DMS114 treated with DMSO at 0.1 percent for 48 hours (cell line): ENCODE data around the gene PPP3CA.

Experiments used
- DNase-seq: peaks from one replicate; lab custom pipeline; 2025; ENCODE audit not compliant: unreplicated experiment; lab: John Stamatoyannopoulos, UW

Gene PPP3CA

DNA sequence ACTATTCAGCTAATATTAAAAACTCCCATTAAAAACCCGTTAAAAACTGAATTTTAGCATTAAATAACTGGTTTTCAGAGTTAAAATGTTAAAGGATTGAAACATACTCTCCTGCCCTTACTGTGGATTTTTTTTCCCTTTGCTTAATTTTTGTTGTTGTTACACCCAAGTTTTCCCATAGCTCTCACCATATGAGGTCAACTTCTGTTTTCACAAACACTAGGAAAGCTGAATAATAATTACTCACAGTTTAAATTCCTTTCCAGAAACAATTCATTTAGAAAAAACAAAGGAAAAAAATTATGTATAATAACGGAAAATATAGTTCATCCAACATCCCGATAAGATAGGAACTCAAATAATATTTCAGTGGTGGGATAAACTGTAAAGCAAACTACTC, 129.0 kb downstream of the PPP3CA start:
- DNase-seq: no peak

DNA sequence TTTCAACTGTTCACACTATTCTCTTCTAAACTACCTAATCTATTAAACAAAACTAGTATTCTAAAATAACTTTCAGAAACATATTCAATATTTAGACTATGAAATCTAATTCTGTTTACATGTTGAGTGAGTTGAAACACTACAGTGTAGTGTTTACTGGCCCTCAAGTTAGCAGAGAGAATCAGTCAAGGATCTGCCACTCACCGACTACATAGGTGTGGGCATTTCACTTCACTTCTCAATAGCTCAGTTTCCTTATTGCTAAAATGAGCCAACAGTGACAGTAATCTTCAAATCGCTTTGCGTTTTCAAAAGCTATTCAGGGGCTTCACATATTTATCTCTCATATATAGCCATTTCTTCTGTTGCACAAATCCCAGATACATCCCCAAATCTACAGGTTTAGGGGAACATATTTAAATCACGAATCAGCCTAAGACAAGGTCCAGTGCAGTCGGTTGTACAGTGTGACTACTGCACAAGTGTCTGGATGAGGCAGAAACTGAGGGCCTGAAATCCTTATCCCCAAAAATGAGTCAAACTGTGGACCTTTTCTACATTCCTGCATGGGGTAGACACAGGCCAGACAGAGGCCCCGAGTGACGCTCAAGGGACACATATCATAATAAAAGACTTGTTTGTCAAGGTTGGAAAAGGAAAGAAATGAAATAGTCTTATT, 129.8 kb downstream of the PPP3CA start:
- DNase-seq: no peak

DNA sequence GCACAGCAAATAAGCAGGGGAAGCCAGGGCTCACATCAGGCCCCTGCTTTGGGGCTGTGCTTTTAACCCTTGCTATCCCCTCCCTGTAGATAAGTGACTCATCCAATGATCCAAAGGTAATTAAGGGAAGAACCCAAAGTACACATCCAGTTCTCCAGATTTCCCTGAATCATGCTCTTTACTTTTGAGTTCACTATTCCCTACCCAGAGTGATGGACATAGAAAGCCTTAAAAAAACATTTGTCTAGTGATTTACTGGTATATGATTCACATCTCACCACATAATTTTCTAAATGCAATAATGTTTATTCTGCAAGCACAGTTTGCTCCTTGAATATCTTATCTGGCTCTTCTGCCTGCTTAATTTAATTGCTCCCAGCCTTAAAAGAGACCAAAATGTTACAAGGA, 136.2 kb downstream of the PPP3CA start:
- DNase-seq: no peak

DNA sequence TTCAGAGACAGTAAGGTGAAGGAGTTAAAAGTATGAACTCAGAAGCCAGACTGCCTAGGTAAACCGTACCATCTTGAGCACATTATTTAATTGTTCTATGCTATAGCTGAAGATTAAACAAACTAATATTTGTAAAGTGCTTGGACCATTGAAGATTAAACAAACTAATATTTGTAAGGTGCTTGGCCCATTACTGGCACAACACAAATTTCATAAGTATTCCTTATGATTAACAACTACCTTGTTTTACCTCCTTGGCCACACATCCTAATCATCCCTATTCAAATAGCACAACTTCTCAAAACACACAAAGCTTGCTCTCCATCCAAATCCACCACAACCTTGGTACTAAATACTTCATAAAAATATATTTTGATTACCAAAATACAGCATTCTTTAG, 137.0 kb downstream of the PPP3CA start:
- no peak for DNase-seq

DNA sequence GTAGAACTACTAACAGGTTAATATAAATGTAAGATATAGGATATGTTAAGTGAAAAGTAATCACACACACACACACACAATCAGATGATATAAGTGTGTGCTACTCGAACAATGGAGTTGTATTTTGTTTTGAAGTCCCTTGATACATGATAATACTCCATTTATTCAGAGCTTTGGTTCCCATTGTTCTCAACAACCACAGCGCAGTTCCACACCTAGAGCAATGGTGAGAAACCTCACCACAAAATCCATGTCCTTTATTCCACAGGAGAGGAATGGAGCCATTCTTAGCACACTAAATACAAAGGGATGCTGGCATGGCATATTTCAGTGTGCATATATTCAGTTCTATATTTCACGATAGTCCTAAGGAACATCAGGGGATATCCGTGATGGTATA, 139.2 kb downstream of the PPP3CA start:
- DNase-seq: no peak

DNA sequence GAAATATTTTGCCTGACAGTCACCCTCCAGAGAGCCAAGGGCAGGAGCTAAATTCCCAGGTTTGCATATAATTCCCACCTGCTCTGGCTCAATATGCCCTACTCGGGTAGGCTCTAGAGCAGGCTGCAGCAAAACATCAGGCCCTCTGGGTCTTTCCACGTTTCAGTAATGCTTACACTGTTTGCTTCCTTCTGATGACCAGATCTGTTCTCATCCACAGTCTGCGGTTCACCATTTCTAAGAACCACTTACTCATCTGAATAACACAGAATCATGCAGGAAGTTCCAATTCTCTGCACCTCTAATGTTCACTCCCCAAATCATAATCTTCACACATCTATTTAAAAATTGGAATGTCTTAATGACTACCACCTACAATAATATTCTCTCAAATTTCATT, 141.4 kb downstream of the PPP3CA start:
- DNase-seq: no peak

DNA sequence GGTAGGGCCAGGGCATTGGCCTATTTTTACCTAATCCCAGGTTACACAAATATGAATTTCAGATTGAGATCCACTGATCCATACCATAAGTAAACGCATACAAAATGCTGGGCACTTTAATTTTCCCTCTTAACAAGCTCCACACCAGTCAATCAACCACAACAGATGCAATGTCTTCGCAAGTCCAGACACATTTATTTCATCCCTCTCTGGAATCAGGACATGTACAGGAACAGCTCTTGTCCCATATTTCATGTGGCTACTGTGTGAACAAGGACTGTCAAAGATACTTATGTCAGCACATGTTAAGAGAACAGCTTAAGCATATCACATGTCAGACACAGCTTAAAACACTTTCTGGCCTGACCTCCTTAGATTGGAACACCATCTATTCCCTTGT, 145.9 kb downstream of the PPP3CA start:
- DNase-seq: no peak

DNA sequence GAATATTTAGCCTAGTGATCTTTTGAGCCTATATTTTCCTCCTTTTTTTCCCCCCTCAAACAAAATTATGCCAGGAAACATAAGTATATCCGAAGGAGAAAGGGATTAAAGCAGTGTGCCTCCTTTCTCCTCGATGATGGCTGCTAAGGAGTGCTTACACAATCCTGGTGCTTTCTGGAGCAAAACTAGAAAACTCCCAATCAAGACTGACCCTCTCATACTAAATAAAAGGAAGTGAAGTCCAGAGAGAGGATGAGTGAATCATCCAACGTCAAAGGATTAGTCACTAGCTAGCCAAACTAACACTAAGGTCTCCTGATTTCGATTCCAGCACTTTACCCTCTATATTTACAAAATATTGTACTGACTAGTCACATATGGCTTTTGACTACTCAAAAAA, 146.8 kb downstream of the PPP3CA start:
- no peak for DNase-seq

DNA sequence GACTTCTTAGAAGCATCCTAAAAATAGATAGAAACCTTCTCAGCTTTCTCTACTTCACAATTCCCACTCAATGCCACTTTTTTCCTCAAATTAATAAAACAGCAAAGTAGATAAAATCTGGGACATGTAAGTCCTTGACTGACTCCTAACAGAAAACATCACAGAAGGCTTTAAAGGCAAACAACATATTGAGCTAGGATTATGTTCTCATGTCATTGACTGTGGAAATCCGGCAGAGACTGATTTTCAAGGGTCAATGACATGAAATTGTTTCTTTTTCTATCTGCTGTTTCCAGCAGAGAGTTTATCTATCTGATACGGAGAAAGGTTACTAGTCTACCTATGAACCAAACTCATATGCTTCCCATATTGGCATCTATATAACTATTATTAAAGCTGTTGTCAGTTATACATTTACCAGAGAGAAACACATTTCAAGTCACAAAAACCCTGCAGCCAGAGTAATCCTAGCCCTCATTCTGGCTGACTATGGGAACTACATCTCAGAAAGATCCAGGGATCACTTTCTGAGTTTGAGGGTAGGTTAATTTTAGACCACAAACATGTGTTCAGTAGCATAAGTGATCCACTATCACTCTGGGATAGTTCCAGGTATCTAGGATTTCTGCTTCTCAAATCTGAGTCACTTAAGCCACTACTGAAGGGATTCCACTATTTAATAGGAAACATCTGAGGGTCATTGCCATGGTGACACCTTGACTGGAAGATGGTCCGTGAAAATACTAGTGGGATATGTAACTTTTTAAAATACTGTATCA, 147.6 kb downstream of the PPP3CA start:
- no peak for DNase-seq

DNA sequence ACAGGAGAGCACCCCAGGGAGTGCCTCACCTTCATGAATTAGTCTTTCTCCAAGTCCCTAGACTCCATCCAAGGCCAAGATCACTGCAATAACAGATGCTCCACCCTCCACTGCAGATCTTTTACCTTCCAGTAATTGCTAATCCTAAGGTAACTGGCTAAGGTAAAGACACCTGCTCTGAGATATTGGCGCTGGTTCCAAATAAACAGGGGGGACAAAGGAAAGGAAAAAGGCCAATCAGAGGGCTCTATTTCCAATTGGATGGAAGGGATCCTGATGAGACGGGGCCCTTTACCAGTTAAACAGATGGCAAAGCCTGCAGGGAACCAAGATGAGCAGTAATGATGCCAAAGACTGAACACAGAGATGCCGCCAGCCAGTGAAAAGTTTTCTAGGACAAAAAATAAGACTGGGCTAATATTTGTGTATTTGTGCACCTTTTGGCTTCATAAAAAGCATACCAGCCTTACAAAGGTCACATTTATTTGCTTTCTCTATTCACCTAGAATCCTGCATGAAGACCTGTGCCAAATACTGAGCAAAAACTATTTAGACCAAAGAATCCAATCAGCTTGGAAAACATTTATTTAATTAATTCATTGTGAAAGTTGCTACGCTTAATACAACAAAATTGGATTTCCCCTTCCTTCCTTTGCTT, 148.5 kb downstream of the PPP3CA start:
- no peak for DNase-seq

DNA sequence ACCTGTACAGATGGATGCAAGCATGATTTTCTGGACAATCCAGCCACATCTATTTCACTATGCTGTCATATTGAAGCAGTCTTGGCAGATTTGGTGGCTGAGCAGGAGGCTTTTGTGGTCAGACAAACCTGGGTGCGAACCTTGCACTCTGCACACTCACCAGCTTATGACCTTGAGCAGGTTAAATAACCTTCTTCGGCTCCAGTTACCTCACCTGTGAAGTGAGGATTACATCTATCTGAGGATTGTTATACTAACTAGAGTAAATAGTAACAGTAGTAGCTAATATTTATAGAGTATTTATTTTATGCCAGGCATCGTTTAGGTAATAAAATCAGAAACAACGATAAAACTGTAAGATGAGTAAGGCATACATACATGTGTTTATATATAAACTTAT, 150.0 kb downstream of the PPP3CA start:
- no peak for DNase-seq

DNA sequence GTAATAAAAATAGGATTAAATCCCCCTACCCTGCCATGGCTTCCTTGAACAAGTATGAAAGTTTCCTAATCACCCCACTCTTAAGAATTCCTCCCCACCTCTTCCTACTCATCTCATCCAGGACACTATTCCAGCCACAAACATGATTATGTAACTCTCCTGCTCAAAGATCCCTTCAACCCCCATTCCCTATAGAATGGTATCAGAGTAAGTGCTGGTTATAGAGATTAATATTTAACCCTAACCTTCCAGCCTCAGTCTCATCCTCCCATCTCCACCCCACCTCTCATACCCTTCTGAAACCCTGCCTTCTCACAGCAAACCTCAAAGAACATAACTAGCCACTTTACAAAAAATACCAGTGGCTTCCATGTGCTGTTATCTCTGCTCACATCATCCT, 155.1 kb downstream of the PPP3CA start:
- DNase-seq: no peak

DNA sequence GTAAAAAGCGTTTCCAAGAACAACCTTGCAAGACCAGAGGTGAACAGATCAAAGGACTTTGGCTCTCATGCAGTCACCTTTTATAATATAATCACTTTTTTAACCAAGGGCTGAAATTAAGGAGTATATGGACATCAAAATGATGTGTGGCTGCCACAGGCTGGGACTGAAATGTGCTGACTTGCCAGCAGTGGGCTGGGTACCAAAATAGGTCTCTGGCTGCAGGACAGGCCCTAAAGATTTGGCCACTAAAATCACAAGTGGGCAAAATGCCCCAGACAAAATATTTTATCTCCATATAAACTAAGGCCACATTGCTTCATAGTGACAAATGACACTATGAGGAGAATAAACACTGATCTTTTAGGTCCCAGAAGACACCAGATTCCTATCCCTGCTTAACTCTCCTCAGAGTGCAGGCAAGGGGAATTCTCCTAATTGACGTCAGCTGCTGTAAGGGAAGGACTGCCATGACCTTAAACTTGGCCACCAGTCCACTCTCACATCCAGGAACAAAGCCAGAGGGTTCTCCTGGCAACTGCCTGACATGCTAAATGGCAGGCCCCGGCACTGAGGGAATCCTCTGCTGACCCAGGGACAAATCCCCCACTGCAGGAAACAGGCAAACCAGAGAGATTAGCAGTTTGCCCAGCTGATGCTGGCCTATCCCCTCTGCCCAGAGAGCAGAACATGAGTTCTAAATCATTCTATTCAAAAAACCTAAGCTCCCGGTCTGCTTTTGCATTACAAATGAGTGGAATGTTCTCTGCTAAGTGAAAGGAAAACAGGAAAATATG, 155.8 kb downstream of the PPP3CA start:
- no peak for DNase-seq

DNA sequence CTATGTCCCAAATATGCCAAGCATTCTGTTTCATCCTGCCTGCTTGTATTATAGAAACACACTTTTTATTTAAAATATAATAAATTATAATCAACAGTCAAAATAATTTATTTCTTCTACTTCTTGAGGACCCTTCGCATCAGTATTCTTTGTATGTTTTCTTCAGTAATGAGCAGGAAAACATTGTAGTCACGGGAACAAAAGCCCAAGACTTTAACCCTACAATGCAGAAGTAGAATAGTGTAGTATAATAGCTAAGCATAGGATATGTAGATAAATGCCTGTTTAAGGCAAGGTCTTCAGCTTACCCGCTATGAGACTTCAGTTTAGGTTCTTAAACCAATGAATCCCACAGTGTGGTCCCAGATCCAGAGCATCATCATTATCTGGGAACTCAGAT, 156.6 kb downstream of the PPP3CA start:
- DNase-seq: no peak

DNA sequence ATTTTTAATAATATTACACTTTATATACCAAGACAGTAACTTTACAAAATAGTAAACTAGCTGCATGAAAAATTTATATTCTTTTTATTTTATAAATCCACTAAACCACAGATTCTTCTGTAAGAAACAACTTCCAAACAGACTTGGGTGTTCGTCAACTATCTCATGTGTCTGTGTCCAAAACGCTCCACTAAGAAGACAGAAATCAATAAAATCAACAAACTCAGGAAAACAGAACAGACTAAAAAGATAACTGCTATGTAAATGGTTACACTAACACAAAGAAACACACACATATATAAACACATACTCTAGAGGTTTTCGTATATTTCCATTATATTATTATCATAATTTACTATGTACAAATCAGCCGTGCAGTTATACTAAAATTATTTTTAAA, 158.4 kb downstream of the PPP3CA start:
- DNase-seq: no peak

DNA sequence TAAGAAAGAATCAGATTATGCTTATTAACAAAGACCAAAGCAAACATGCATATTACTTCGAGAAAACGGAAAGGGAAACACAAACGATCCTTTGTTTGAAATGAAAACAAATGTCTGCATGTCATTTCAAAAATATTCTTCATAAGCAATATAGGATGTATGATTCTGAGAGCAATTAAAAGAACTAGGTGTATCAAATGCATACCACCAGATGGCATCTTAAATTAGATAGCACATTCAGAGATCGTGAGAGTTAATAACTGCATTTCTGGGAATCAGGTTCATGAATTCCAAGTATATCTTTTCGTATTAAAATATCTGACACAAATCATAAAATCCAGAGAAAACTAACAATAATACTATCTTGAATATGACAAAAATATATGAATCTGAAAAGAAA, 159.5 kb downstream of the PPP3CA start:
- no peak for DNase-seq

DNA sequence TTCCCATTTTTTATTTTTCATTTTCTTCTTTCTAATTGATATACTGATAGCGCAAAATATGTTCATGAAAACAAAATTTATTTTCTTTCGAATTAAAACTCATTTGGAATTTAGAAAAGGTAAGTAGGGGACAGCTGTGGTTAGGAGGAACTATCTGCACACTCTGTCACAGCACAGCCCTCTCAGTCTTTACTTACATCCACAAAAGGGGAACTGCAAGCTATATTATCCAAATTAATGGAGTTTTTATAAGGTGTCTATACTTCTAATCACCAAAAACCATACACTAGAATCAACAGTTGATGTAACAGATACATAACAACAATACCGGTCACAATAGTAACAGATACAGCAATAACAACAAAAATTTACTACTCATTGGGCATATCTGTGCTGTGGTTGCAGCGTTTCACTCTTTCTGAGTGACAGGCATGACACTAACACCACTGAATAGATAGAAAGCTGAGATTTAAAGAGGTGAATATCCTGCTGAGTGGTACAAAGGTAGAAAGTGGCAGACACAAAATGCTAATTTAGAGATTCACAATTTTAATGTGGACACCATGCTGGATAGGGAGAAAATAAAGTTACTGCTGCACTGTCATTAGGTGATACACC, 160.7 kb downstream of the PPP3CA start:
- no peak for DNase-seq

DNA sequence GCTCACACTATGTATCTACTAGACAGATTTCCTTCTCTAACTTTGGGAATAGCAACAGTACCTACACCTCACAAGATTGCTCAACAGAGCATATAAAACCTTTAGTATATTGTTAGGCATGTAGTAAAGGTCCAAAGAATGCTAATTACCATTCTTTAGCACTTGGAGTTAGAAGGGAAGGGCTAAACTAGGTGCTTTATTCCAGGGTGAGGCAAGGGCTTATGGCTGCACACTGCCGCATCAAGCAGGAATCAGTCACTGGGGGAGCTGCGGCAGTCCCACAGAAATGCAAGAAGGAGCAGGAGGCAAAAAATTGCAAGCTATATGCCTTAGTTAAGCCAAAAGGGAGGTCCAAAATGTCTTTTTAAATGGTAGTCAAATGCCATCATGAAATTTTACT, 162.7 kb downstream of the PPP3CA start:
- DNase-seq: no peak

DNA sequence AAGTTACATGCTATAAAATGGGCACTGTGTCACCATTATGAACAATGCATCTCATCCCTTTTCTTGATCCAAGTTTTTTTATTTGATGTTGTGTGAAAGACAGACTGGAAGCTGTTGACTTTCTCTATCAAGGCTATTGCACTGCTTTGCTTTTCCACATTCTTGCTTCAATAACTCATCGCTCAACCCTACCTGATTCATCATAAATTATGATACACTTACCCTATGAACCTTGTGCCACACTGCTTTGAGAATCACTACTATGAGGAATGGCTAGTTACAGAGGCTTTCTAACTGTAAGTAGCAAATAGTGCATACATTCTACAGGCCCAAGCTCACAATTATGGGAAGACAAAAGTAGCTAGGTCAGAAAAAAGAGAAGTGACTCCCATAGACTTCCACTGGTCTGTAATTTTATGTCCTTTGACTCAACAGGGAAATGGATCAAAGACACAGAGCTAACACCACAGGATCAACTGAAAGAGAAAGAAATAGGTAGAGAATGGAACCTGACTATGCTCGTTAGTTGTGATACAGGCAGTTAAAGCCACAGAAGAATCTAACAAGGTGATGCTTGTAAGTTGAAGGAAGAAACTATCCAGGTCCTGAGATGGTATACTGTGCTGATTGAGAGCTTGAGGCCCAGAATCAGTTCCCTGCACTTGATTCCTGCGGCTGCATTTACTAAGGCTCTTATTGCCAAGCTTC, 163.5 kb downstream of the PPP3CA start:
- DNase-seq: no peak

DNA sequence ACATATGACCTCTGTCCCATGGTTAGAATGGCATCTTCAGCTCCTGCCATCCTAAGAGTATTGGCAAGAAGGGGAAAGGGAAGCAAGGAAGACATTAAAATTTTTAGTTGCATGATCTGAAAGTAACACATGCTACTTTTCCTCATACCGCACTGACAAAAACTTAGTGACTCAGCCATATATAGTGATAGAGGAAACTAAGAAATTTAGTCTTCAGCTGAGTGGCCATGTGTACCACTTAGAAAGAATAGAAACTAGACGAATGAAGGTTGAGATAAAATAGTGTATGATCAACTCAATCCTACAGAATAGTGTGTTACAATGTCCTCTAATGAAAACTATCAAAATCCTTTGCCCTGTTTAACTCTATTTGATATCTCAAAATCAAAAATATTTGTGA, 164.1 kb downstream of the PPP3CA start:
- no peak for DNase-seq
